ENCODE results near the gene EPSTI1.
A peak's percentile ranks its signal among the peaks of the same experiment; 100 is the strongest.

The EPSTI1 gene

DNA sequence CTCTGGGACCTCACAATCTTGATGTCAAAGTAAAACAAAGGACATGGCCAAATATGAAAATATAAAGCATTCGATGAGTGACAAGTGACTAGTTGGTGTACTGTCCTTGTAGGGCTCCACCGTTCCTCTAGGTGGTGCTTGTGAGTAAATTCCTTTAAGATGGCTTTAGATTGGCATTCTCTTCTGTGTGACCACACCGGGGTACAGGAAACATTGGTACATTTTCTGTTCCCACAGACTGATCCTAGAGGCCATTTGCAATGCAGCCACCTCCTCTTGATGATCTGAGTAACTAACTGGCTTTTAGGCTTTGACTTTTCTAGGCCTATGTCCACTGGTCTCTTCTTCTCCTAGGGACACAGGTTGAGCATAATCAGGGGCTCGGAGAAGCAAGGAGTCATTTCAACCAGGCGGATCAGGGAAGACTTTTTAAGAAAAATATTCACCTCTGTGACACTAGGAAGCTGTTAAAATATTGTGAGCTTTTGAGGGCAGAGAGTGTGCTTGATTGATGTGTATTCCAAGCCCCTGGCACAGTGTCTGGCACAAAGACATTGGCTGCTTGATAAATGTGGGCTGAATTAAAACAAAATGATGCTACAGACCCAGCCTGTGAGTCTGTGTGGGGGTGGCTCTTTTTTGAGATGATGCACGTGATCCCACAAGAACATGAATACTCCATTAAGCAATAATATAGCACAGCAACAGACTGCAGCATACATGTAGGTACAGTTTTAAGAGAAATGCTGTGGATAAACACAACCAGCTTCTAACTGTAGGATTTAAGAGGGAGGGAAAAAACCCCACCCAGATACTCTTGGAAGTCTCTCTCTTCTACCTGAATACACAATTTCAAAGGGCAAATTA lies 21.0 kb downstream of the EPSTI1 start:
- peak; percentile 58 for FAIRE-seq

DNA sequence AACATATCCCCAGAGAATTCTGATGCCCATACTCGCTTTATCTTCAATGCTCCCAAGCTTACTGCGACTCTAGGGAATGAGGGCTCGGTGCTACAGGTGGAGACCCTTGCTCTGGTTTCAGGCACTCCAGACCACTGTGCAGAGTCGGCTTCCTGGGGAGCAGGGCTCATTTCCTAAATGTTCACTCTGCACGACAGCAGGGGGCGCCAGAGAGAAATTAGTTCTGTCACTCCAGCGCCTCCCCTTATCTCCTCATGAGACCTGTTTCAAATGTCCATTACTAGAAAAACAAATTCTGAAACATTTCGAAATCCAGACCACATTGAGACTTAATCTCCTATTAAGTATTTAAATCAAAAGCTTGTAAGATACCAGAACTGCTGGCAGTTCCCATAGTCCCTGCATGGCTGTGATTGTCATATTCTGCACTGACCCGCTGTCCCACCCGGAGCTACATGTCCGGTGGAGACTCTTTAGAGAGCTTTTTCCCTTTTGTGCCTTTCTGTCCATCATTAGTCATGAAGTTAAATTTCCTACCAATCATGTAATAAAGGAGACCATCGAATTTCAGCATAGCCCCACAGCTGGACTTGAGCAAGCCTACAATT lies 22.4 kb downstream of the EPSTI1 start:
- no peak for FAIRE-seq

DNA sequence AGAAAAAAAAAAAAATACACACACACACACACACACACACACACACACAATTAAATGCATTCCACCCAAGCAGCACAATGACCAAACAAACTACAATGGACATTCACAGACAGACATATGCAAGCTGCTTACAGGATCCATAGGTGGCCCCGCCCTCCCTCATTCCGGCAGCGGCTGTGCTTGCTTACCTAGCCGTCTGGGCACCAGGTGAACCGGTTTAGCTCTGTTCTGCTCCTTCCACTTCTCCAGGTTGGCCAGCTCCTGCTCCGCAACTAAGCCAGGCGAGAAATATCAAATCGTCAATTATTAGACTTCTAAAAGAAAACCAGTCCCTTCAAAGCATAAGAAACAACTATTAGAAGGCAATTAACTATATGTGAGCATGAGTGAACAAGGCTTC lies 23.1 kb downstream of the EPSTI1 start:
- FAIRE-seq = no peak

DNA sequence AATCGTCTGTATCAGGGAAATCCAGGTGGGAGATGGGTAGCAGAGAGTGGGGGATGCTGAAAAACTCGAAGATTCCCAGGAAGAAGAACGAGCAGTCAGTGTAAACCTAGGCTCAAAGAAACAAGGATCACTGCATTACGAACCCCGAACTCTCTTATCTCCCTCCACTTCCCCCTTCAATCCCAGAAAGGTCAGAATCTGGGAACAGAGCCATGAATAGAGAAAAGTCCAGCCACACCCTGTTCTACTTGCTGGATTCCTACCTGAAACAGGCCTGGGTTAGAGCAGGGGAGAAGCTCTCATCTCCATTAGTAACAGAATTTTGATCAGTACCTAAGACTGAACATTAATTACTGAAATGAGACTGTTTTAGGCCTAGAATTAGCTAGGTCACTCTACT lies 24.4 kb downstream of the EPSTI1 start:
- no peak for FAIRE-seq

DNA sequence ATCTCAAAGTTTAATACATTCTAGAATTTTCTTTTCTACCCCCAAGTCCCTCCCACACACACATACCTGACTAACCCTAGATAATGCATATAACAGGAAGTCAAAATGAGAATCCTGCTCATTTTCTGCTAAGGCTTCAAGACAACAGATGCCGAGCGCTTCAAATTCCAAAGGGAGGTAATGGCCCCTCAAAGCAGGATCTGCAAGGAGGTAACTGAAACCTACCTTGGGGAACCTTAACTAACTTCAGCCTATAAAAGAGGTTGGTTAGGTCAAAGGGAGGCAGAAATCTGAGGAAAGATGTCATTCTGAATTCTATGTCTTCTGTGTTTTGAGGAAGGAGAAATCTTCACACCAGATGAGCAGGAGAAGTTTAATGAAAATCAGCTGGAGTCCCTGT lies 26.8 kb downstream of the EPSTI1 start:
- no peak for FAIRE-seq

DNA sequence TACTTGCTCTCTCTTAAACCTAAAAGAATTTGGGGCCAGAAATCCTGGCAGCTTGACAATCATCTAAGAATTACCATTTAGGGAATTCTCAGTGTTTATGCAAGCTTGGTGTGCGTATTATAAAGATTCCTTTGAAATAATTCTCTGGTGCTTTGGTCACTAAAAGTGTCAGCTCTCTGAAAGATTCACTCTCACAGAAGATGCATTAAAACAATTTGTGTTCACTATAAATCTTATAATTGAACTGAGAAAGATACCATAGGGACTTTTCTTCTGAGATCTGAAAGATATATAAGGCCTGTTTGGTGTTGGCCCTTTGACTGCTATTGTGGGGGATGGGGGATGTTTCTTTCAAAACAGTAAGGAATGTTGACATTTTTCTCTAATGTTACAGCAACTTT lies 27.3 kb downstream of the EPSTI1 start:
- no peak for FAIRE-seq

DNA sequence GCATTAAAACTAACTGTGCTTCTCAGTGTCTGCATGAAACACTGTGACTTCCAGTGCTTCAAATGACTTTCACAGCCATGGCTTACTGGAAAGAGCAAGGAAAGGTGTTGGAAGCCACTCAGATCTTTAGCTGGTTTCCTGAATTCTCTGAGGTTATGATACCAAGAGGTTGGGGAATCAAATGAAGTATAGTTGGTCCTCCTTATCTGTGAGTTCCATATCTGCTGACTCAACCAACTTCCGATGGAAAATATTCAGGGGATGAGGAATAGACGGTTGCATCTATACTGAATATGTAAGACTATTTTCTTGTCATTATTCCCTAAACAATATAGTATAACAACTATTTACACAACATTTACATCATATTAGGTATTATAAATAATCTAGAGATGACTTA lies 32.4 kb downstream of the EPSTI1 start:
- FAIRE-seq = no peak

DNA sequence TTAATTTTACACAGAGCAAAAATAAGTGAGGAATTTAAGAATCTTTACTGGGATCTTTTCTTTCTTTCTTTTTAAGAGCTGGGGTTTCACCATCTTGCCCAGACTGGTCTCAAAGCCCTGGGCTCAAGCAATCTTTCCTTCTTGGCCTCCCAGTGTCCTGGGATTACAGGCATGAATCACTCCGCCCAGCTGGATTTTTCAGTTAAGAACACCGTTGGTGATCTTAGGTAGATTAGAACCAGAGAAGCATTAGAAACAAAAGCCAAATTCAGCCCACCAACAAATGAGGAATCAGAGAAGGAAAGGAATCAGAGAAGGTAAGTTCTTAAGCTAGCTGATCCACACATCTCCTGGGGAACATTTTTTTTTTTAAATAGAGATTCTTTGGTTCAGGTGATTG lies 34.2 kb downstream of the EPSTI1 start:
- FAIRE-seq = no peak

DNA sequence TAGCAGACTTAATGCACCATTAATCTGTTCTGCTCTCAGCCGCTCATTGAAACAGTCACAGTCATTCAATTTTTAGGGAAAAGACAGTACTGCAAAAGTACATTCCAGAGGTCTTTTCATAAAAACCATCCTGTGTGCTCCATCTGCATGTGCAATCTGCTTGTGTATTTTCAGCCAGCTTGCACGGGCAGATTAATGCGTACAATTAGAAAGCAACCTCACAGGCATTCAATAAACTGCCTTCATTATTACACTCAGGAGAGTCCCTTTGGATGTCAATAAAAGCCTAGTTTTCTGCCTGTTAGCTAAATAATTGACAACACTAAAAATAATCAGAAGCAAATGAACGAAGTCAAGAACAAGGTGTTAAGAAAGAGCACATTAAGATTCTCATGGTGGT lies 41.9 kb downstream of the EPSTI1 start:
- FAIRE-seq = no peak

DNA sequence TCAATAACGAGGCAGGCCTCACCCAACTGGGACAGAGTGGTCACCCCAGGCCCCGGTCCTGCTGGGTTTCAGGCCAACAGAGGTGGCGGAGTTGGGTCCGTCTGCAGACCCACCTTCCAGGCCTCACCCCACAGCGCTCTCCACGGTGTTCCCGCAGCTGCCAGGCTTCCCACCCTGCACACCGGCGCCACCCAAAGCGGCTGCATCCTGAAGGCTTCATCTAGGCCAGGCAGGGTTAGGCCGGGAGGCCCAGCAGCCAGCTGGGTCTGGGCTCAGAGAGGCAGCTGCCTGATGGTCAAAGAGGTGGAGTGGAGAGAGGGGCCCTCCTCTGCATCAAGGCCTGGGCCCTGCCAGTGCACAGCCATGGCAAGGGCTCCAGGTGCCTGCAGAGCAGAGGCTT lies 44.1 kb downstream of the EPSTI1 start:
- FAIRE-seq = no peak

DNA sequence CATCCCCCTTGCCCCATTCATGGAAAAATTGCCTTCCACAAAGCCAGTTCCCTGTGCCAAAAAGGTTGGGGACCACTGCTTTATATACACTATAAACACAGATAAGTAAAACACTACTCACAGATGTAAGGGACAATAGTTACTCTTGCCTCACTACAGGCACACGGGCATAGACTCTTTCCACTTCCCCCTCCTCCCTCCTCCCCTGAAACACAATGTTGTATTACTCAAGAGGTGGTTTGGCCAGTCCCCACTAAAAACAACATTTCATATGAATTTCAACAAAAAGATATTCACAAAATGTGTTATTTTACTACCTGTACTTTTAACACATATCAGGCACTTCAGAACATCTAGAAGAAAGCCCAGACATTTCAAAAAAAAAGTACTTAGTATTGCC lies 45.1 kb downstream of the EPSTI1 start:
- FAIRE-seq = no peak

DNA sequence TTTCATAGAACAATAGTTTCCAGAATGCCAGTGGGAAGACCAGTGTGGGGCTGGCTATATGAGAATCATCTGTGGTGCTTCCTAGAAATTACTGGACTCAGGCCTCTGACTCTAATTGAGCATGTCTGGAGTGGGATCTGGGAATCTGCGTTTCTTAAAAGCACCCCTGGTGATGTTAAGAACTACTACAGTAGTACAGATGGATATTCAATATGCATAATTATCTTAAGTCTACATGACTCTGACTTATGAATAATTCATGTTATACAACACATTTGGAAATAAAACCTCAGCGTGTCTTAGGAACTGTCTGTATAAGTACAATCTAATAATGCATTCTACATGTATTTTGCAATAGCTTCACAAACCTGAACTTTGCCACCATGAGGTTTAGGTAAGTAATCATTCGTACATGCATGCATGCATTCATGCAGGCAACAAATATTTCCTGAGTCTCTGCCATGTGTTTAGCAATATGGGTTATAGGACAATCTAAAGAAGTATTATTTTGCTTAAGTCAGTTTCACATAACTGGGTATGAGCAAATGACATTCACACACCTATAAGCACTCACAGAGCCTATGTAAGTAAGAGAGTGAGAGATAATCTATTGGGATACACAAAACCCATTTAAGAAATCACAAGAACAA lies 62.0 kb downstream of the EPSTI1 start:
- FAIRE-seq = no peak

DNA sequence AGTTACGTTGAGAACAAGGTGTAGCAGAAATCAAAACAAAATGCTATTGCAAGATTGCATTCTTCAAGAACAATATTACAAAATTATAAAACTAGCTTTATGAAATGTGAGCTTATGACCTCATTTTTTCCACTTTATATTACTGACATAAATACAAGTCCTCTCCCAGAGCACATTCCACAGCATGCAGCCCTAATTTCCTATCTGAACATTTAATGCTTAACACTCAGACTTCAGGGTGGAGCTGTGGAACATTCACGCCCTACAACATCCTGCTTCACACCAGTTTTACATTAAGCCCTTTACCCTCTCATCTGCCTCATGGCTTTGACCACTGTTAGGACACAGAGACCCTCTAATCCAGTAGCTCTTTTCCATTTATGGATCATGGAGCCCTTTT lies 65.5 kb downstream of the EPSTI1 start:
- no peak for FAIRE-seq

DNA sequence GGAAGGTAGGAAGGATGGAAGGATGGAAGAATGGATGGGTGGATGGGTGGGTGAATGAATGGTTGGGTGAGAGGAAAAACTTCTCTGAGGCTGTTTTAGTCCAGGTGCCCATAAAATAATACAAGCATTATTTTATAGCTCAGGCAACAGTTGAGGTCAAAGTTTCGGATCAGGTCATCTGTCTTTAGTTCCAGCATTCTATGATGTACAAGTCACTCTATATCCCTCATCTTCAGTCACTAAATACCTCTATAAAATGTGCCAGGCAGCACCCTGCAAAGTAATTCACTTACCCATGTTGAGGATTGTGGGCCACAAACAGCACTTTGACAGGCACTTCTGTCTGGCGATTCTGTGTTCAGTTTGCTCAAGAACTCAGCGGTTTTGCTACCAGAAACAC lies 66.0 kb downstream of the EPSTI1 start:
- FAIRE-seq = no peak

DNA sequence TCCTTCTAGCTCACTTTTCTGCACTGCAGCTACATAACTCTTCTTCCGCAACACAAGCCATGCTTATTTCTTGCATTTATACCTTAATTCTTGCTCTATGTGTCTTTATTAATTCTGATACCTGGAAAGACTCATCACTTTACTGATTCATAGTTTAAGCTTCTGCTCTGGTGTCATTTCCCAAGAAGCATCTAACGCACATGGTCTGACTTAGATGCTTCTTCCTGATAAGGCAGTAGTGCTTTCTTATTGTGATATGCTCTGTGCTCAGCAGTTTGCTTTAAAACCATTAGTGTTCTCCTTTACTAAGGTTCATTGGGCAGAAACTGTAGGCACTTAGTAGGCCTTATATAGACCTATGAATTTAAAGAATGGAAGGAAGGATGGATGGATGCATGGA lies 66.4 kb downstream of the EPSTI1 start:
- no peak for FAIRE-seq

DNA sequence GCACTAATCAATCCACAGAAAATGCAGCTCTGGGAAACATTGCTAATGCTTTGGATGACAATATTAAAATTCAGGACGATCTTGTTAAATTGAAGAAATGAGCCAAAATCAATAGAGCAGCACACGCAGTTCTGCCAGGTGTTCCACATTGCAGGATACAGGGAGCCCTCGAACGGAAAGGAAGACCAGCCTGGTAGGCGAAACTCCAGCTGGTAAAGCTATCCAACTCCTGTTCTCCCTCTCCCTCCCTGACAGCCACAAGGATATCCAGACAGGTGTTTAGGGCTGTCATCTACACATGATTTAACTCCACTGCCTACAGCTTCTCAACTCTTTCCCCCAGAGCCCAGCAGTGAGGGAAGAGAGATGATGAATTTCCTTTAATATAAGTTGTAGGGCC lies 67.7 kb downstream of the EPSTI1 start:
- FAIRE-seq = no peak

DNA sequence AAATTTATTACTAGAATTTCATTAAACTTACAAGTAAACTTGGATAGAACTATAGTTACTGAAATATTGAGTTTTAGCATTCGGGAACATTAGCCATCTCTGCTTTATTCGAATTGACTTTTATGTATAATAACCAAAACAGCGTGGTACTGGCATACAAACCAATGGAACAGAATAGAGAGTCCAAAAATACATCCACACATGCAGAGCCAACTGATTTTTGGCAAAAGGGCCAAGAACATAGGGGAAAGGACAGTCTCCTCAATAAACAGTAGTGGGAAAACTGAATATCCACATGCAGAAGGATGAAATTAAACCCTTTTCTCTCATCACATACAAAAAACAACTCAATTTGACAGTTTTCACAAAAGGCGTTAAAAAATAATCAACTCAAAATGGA lies 84.3 kb downstream of the EPSTI1 start:
- no peak for FAIRE-seq

DNA sequence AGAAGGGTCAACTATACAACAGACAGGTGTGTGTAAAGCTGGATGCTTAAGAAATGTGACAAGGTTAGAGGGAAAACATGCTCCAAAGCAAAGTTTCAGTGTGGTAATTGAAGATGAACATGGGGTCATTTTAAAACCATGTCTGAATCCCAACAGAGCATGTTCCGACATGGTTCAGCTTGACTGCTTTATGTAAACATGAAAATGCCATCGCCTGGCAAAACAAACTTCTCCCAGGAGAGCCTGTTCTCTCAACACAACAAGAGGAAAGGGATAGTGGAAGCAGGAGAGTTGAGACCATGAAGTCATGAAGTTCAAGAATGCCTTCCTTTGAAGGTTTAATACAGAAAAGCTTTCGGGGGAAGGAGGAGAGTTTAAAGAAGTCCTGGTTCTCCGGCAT lies 85.8 kb downstream of the EPSTI1 start:
- no peak for FAIRE-seq

DNA sequence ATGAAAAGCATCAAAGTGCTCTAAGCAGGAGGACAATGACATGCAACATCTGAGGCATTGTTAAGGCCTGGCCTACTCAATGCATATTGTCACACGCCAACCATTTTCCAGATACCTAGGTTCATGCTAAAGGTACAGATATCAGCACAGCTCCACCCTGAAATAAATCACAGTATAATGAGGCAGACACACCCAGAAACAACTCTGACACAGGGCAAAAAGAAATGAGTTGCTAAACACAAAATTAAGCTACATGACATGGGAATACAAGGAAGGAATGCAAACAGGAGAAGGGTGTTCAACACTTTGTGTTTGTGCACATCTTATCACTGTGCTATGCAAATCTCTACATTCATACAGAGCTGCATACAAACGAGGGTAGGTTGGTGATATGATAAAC lies 86.5 kb downstream of the EPSTI1 start:
- no peak for FAIRE-seq

DNA sequence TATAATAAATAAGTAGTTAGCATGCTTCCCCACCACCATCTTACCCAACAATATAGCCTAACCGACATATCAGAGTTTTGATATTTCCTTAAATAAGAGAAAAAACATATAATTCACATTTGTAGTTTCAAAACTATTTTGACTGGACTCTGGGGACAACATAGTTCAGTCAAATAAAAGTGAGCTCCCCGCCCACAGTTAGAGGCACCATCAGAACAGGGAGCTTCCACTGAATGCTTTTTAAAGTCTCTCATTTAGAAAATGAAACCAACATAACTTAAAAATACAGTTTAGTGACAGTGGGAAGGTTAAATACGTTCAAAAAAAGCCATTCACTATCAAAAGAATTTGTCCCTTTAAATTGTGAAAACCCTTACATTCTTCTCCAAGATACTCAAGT lies 92.8 kb downstream of the EPSTI1 start:
- no peak for FAIRE-seq

DNA sequence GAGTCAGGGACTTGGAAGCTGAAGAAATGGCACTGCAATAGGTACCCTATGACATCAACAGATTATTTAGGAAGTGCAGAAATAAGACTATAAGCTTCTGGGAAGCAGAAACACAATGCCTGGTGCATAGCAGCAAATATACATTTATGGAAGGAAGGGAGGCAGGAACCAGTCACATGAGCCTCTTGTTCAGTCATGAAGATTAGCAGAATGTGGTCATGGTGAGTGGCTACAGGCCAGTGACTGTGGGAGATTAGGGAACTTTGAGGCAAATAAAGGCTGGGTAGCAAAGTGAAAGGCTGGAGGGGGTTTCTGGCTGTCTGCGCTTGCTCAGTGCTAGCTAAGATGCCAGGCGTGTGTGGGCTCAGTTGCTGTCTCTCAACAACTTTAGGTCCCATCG lies 96.3 kb downstream of the EPSTI1 start:
- FAIRE-seq = no peak

DNA sequence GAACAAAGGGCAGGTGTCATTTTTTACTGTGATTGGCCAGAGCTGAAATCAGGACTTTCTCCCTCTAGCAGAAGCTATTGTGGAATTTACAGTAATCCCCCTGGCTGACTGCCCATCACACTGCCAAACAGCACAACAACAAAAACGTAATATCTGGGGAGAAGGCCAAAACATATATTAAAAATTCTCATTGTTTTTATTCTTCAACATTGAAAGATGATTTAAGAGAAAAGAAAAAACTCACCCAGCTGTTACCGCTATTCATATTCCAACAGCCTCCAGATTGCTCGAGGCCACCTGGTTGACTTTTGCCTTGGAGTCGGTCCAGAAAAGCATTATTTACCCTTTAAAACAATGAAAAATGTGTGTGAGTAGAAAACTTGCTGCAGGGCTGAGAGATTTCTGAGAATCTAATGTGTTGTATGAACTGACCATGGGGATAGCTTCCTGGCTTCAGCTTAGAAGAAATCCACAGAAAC lies 97.2 kb downstream of the EPSTI1 start:
- FAIRE-seq = no peak

DNA sequence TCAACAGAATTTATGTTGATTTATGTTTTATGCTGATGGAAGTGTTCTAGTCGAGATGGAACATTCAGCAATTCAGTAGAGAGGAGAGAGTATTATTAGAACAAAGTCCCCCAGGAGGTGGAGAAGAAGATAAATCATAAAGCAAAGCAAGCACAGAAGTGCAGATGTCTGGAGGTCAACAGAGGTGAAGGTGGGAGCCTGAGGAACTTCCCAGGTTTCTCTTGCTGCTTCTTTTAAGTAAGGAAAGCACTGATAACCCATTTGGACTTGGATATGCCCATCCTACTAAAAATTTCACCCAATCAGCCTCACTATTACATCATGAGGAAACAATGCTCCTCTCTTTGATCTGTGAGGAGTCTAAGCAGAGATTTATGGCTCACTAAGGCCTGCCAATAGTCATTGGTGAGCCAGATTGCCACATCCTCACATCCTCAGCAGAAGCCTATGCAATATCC lies 98.8 kb downstream of the EPSTI1 start:
- no peak for FAIRE-seq

DNA sequence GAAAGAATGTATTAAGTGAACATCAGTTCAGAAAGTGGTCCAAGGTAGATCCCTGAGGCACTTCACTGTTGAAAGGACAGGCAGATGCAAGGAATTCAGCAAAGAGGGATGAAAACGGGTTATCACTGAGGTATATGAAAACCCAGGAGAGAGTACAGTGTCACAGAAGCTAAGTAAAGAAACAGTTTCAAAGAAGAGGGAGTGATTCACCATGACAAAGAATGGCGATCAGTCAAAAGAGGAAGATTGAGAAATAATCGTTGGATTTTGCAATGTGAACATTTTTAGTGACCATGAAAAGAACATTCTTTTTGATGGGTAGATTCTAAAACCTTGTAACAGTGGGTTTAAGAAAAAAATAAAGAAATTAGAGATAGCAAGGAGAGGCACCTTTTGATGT lies 99.3 kb downstream of the EPSTI1 start:
- no peak for FAIRE-seq
